IgD-negative memory B cell (primary cell): ENCODE data around the gene CHIA. TPM values are rescaled to one million over a fixed set of nuclear protein-coding genes. Genes with fewer than 3 reads are reported as not detected.

Experiments
- H3K27ac Mint-ChIP-seq, 3 donors: one replicate each; pipeline ENCODE4 v1.8.0; 2020 to 2022; ENCODE audit warnings: mild to moderate bottlenecking in 3 of 3, mixed read lengths in 3 of 3, moderate library complexity in 1 of 3
- H3K27me3 Mint-ChIP-seq: one replicate; pipeline ENCODE4 v1.8.0; 2021; ENCODE audit warnings: mixed read lengths
- H3K36me3 Mint-ChIP-seq: one replicate; pipeline ENCODE4 v1.8.0; 2020; ENCODE audit warnings: mild to moderate bottlenecking, mixed read lengths
- H3K4me1 Mint-ChIP-seq, 3 donors: one replicate each; pipeline ENCODE4 v1.8.0; 2020 to 2022; ENCODE audit warnings: mixed read lengths in 3 of 3, mild to moderate bottlenecking in 1 of 3
- H3K4me3 Mint-ChIP-seq, 4 donors: one replicate each; pipeline ENCODE4 v1.8.0; 2020 to 2022; ENCODE audit warnings: mild to moderate bottlenecking in 4 of 4, mixed read lengths in 4 of 4, moderate library complexity in 3 of 4
- H3K9me3 Mint-ChIP-seq, 3 donors: one replicate each; pipeline ENCODE4 v1.8.0; 2020 to 2021; ENCODE audit warnings: mixed read lengths in 3 of 3, mild to moderate bottlenecking in 1 of 3
- polyA plus RNA-seq: library from polyadenylated mRNA; unstranded; fragments of 300-500 nt; fragmentation: Illumina TruSeq; gene quantifications from one replicate; pipeline ENCODE4 v1.2.3, GENCODE V29; 2021

Gene CHIA
- polyA plus RNA-seq: 1.0 TPM

DNA sequence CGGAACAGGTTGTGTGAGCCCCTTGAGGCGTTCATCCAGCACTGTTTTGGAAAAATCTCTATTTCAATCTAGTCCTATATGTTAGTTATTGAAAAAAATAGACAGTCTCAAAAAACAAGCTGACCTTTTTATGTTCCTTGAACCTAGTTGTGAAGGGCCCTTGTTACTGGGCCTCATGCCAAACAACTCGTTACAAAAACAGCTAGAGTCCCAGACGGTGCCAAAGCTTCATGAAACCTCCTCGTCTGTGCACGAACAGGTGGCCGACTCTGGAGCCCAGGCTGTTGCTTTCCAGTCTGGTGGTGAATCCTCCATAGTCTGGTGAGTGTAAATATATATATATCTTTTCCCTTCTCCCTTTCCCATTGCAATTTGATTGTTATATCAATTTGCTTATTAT lies at the start of gene CHIA:
Gene CHIA (plus strand): TSS at position 222 of the 400 bp plus-strand sequence. CDS start 19,617 bp downstream, outside the sequence.
- Mint-ChIP-seq H3K4me3 (no peak within 1 kb of the TSS), H3K36me3 (no peaks in the 10 kb centered on the region), H3K27me3 (no peaks in the 10 kb centered on the region), H3K4me1 (no peaks in the 10 kb centered on the region), H3K27ac (no peak within 1 kb of the TSS), H3K9me3 (peaks cover 0 to 7% (median 0%) of the 10 kb centered on the region in 3 donors)

DNA sequence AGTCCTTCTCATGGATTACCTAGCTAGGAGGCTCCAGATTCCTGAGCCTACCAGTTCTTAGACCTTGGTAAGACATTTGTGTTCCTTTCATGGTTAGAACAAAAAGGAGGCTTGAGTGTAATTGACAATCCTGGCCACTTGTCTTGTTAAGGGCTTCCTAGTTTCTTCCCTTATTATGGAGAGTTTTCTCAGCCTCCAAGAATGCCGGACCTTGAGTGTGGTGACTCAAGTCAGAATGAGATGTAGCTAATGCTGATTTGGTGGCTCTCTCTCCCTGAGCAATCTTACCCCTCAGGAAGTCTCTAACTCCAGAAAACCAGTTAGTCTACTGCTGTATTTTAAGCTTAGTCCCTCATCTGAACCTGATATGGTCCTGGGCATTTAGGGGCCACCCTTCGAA lies 48.9 kb upstream of the CHIA start:
- no peaks in the 10 kb centered on the region for H3K9me3 Mint-ChIP-seq
- H3K36me3 Mint-ChIP-seq: peaks cover 5% of the 10 kb centered on the region
- no peaks in the 10 kb centered on the region for H3K27me3 Mint-ChIP-seq
- no peak overlapping the region for H3K27ac Mint-ChIP-seq
- no peak overlapping the region for H3K4me3 Mint-ChIP-seq
- peaks cover 0 to 2% (median 0%) of the 10 kb centered on the region in 3 donors for H3K4me1 Mint-ChIP-seq

DNA sequence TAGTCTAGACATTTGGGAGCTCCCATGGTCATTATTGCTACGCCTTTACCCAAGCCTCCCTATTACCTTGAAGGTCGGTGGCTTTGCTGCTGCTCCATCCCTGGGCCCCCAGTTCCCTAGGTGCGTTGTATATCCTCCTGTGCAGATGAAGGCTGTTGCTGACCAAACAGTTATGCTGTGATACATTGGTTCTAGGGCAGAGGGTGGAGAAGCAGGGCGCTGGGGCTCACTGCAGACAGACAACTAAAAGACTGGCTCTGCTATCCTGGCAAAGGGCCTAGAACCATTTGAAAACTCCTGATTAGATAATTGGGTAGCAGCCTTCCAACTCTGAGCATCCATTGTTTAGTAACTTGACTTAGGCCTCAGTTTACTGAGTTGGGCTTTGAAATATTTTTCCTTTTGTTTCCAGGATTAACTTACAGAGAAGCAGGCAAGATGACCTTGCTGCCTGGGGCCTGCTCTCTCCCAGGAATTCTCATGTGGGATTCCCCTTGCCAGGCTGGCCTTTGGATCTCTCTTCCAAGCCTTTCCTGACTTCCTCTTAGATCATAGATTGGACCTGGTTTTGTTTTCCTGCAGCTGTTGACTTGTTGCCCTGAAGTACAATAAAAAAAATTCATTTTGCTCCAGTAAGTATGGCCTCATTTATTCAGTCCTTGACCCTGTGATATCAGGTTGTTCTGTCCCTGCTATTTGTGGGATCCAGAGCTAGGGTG lies 47.7 kb upstream of the CHIA start:
- H3K27me3 Mint-ChIP-seq: no peaks in the 10 kb centered on the region
- no peaks in the 10 kb centered on the region for H3K9me3 Mint-ChIP-seq
- H3K36me3 Mint-ChIP-seq: peaks cover 5% of the 10 kb centered on the region
- H3K4me1 Mint-ChIP-seq: peaks cover 0 to 2% (median 0%) of the 10 kb centered on the region in 3 donors
- H3K27ac Mint-ChIP-seq: no peak overlapping the region
- H3K4me3 Mint-ChIP-seq: no peak overlapping the region

DNA sequence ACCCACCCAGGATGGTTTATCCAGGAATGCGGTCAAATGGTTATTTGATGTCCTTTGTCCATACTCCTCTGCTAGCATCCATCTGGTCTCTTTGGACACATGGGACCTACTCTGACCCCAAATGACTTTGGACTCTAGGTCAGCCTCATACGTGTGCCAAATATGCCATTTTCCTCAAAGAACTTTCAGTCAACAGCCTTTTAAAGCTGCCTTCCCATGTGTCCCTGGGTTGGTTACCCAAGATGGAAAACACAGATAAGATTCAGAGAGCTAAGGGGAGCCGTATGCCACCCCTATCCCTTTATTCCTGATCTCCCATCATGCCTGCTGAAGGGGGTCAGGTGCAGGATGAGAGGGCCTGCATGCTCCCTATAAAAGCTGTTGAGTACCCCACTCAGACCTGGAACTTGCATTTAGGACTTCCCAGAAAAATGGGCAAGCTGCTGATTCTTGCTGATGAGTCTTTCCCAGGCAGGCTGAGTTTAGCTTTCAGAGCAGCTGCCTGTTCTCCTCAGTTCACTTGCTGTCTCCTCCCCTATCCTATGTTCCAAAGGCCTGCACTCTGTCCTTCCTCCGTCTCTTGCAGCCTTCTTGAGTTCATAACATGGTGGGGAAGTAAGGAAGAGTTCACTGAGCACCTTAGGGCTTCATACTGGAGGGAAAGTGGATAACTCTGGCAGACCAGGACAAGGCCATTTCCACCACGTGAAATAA lies 43.4 kb upstream of the CHIA start:
- Mint-ChIP-seq H3K4me1 (no peaks in the 10 kb centered on the region), H3K27me3 (no peaks in the 10 kb centered on the region), H3K4me3 (peak overlapping the region in 1 of 4 donors; percentile 20), H3K9me3 (no peaks in the 10 kb centered on the region), H3K36me3 (no peaks in the 10 kb centered on the region), H3K27ac (no peak overlapping the region)

DNA sequence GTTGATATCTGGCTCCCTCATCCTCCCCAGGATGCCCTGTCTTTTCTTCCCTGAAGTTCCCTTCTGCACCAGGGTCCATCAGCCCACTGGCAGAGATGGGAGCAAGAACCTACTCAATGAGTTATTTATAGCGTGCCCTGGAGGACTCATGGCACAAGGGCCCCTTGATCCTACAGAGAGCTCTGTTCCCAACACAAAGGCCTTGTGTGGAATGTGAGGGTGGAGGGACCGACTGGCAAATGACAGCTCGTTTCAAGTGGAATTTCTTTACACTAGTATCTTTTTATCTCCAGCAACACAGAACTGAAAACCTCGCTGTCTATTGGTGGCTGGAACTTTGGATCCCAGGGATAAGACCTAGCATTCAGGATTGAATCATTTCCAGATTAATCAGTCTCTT lies 40.7 kb upstream of the CHIA start:
- H3K4me3 Mint-ChIP-seq: no peak overlapping the region
- no peaks in the 10 kb centered on the region for H3K4me1 Mint-ChIP-seq
- H3K9me3 Mint-ChIP-seq: no peaks in the 10 kb centered on the region
- no peak overlapping the region for H3K27ac Mint-ChIP-seq
- H3K36me3 Mint-ChIP-seq: no peaks in the 10 kb centered on the region
- no peaks in the 10 kb centered on the region for H3K27me3 Mint-ChIP-seq

DNA sequence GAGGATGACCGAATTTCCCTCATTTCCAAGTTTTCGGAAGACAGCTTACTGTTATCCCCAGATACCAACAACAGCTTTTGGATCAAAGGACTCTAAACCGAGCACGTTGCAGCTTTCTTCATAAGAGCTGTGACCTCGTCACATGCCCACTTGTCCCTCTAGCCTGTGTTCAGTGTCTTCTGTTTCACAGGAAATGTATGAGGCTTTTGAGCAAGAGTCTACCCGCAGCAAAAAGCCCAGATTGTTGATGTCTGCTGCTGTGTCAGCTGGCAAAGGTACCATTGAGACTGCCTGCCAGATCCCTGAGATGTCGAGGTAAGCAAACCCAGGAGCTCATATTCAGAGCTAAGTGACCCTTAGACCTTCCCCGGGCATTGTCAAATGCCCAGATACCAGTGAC lies 39.1 kb upstream of the CHIA start:
- Mint-ChIP-seq H3K27ac (peak overlapping the region in 1 of 3 donors; percentile 65), H3K9me3 (no peaks in the 10 kb centered on the region), H3K4me3 (no peak overlapping the region), H3K4me1 (no peaks in the 10 kb centered on the region), H3K27me3 (peaks cover 1% of the 10 kb centered on the region), H3K36me3 (no peaks in the 10 kb centered on the region)

DNA sequence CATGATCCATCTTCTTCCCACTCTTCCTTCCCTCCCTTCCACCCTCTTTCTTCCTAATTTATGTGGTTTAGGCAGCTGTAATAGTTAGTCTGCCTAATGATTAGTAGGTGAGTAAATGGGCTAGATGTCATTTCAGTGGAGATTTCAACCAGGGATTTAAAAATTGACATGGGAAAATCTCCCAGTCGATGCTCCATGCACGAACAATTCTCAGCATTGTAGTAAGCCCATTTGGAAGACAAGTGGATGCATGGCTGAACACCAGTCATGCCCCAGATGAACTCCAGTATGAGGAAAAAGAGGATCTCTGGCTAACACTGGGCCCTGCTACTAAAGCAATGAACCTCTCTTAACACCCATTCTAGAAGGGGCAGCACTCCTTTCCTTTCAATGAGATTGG lies 37.9 kb upstream of the CHIA start:
- H3K27ac Mint-ChIP-seq: no peak overlapping the region
- peak overlapping the region in 1 of 4 donors; percentile 72 for H3K4me3 Mint-ChIP-seq
- no peaks in the 10 kb centered on the region for H3K36me3 Mint-ChIP-seq
- no peaks in the 10 kb centered on the region for H3K9me3 Mint-ChIP-seq
- H3K27me3 Mint-ChIP-seq: peaks cover 1% of the 10 kb centered on the region
- no peaks in the 10 kb centered on the region for H3K4me1 Mint-ChIP-seq

DNA sequence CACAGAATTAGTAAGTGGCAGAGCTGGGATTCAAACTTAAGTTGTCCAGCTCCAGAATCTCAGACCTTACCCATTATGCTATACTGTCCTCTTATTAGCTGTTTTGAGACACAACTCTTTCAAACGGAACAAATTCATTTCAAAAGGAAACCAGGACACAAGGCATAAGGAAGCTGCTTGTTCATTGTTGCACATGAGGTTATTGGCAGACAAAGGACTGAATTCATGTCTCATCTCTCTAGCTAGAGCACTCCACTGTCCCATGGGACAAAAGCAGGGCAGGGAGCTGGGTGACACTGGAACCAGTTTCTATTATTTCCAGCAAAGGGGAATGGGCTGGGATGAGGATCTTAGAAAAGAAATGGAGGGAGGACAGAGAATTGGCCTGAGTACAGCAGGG lies 36.8 kb upstream of the CHIA start:
- Mint-ChIP-seq H3K36me3 (no peaks in the 10 kb centered on the region), H3K4me1 (no peaks in the 10 kb centered on the region), H3K27me3 (peaks cover 1% of the 10 kb centered on the region), H3K4me3 (no peak overlapping the region), H3K27ac (peak overlapping the region in 1 of 3 donors; percentile 13), H3K9me3 (no peaks in the 10 kb centered on the region)

DNA sequence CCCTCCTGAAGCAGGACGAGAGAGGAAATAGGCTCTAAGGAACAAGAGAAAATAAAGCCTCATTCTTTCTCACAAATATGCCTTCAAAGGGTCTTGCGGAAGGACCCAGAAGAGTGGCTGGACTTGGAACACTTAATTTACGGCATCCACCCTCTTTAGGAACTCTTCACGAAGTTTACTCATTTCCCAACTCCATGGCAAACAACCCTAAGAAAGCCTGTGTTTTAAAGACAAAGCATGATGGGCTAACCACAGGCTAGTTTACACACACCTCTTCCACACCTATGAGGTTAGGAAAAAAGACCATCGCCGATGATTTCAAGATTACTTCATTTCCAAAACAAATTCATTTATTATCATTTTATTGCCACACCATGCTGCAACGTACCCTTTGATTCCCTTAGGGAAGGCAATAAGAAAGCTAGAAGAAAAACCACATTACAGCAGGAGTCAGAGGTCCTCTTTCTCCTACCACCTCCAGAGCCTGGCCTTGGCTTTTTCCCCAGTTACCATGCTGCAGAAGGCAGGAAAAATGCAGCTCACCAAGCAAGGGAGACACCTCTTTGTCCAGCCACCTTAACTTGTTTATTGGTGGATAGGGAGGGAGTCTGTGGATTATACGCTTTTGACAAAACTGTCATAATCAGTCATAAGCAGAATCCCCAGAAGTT lies 33.5 kb upstream of the CHIA start:
- H3K36me3 Mint-ChIP-seq: no peaks in the 10 kb centered on the region
- H3K4me1 Mint-ChIP-seq: no peaks in the 10 kb centered on the region
- H3K4me3 Mint-ChIP-seq: no peak overlapping the region
- no peak overlapping the region for H3K27ac Mint-ChIP-seq
- peaks cover 0 to 3% (median 0%) of the 10 kb centered on the region in 3 donors for H3K9me3 Mint-ChIP-seq
- peaks cover 1% of the 10 kb centered on the region for H3K27me3 Mint-ChIP-seq

DNA sequence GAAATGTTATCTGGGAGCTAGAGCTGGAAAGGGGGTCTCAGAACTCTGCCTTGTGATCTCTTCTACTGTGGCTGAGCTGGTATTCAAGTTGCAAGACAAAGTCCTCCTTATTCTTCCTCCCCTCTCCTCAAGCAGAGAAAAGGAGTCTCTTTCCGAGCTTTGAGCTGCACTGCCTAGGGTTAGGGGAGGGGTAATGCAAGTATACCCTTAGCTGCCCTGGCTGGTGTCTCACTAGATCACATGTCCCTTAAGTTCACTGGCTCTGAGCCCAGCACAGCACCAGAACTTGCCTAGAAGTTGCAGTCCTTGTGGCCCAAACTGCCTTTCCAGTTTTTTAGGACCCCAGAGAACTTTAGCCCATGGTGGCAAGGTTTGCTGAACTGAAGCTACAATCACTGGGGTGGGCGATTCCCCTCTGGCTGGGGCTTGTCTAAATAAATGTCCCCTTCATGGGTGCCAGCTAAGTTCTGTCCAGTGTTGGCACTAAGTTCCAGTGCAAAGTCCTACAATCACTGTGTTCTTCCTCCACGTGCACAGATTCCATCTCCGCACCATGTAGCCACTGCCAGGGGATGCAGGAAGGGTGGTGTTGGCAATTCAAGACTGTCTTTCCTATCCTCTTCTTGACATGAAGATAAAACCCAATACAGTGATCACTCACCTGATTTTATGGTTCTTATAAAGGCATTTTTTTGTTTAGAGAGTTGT lies 22.7 kb upstream of the CHIA start:
- Mint-ChIP-seq H3K9me3 (peaks cover 8 to 12% (median 11%) of the 10 kb centered on the region in 3 donors), H3K27me3 (peaks cover 31% of the 10 kb centered on the region), H3K27ac (no peak overlapping the region)

DNA sequence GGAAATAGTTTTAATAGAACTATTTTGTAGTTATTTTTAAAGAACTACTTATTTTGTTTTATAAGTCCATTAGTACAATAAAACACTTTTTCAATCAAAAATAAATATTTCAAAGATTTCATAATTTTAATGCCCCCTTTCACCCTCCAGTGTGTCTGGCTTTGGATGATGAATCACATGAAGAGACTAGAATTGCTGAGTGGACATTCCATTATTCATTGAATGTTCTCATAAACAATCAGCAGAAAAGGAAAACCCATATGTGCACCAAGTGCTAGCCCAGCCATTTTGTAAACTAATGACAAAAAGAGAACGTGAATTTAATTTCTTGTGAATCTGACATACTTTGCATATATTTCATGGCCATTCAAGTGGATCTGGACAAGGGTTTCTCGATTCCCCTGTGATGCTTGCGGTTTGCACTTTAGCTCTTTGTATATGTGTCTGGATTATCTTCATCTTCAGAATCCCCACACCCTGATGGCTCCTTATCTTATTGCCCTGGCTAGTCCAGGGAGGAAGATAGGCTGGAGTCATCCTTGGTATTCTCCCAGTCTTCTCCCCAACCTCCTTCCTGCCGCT lies 20.7 kb upstream of the CHIA start:
- peaks cover 14 to 21% (median 19%) of the 10 kb centered on the region in 3 donors for H3K4me1 Mint-ChIP-seq
- peak overlapping the region in 3 of 4 donors; percentile 10 to 81 (median 80) for H3K4me3 Mint-ChIP-seq
- no peak overlapping the region for H3K27ac Mint-ChIP-seq
- H3K27me3 Mint-ChIP-seq: peaks cover 29% of the 10 kb centered on the region
- peaks cover 2% of the 10 kb centered on the region for H3K36me3 Mint-ChIP-seq
- peaks cover 3 to 12% (median 8%) of the 10 kb centered on the region in 3 donors for H3K9me3 Mint-ChIP-seq

More for the DNA sequence above, 22.7 kb upstream of the CHIA start:
- Mint-ChIP-seq H3K36me3 (peaks cover 3% of the 10 kb centered on the region), H3K4me3 (no peak overlapping the region), H3K4me1 (peaks cover 10 to 16% (median 11%) of the 10 kb centered on the region in 3 donors)

DNA sequence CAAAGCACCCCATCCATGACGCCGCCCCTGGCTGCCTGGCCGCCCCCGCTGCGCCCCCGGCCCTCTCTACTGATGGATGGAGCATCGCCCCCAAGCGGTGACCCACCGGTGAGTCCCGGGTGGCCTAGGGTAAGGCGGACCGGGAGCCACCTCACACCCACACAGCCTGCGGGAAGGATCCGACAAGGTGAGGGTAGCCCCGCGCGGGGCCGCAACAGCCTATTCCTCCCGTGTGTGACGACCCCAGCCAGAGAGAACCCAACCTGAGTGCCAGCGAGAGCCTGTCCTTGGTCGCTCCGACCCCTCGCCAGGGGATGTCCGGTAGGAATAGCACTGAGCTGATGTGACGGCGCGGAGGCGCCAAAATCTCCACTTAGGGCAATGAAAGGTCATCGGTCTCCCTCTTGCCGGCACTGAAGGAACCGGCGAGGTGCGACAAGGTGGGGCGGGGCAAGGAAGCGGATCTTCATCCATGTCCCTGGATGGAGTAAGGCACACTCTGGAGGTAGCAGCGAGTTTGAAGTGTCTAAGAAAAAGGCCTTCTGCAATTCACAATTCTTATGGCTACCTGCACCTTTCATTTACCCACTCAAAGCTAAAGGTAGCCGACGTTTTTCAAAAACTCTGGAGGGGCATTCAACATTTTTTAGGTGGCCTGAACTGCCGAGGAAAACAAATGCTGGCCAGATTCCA lies 19.7 kb upstream of the CHIA start:
- H3K27me3 Mint-ChIP-seq: peaks cover 27% of the 10 kb centered on the region
- H3K36me3 Mint-ChIP-seq: no peaks in the 10 kb centered on the region
- H3K4me3 Mint-ChIP-seq: peak overlapping the region; percentile 15 to 81 (median 66)
- H3K4me1 Mint-ChIP-seq: peaks cover 14 to 23% (median 19%) of the 10 kb centered on the region in 3 donors
- peak overlapping the region in 1 of 3 donors; percentile 47 for H3K27ac Mint-ChIP-seq
- peaks cover under 1 to 4% (median under 1%) of the 10 kb centered on the region in 3 donors for H3K9me3 Mint-ChIP-seq

DNA sequence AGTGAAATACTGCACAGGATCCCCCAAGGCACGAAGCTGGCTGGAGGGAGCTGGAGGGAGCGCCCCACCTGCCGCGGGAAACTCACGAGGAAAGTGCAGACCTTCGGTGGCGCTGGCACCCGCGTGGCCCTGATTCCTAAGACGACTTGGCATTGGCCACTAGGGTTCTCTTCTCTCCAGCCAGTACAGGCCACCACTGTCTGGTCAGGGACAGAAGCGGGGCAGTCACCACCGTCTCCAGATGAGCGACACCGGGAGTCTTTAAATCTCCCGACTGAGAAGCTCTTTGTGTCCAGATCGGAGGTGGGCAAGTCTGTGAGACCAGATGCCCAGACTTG lies 19.2 kb upstream of the CHIA start:
- H3K27ac Mint-ChIP-seq: peak overlapping the region in 1 of 3 donors; percentile 13
- H3K4me1 Mint-ChIP-seq: peaks cover 14 to 23% (median 19%) of the 10 kb centered on the region in 3 donors
- peaks cover 27% of the 10 kb centered on the region for H3K27me3 Mint-ChIP-seq

DNA sequence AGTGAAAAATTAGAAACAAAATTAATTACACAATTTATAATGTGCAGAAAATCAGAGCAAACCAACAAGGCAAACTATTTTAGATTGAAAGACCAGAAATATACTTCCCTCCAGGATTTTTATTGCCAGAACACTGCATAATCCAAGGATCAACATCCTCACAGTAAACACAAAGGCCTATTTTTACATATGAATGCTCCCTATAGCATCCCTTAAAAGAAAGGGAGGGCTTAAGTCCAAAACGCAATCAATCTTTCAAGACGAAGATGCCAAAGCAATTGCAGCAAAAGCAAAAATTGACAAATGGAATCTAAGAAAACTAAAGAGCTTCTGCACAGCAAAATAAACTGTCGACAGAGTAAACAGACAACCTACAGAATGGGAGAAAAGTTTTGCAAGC lies 18.6 kb upstream of the CHIA start:
- Mint-ChIP-seq H3K36me3 (no peaks in the 10 kb centered on the region), H3K4me3 (peak overlapping the region in 1 of 4 donors; percentile 47), H3K4me1 (peaks cover 14 to 23% (median 19%) of the 10 kb centered on the region in 3 donors), H3K27ac (no peak overlapping the region), H3K9me3 (no peaks in the 10 kb centered on the region), H3K27me3 (peaks cover 27% of the 10 kb centered on the region)

More for the DNA sequence above, 19.2 kb upstream of the CHIA start:
- no peaks in the 10 kb centered on the region for H3K36me3 Mint-ChIP-seq
- peak overlapping the region; percentile 15 to 81 (median 72) for H3K4me3 Mint-ChIP-seq
- no peaks in the 10 kb centered on the region for H3K9me3 Mint-ChIP-seq
